WERI-Rb-1 (cell line): ENCODE data around the gene FBRSL1.

Experiments used
- DNase-seq: peaks from one replicate; pipeline ENCODE4 v3.0.0-alpha.2; 2020
- H3K27ac ChIP-seq: fragments of 250-450 bp; sonication (Bioruptor Pico); 2 replicates; pipeline ENCODE4 v1.5.1; 2020; ENCODE audit warnings: mild to moderate bottlenecking, moderate library complexity
- H3K27me3 ChIP-seq: fragments of 250-450 bp; sonication (Bioruptor Pico); 2 replicates; pipeline ENCODE4 v1.5.1; 2021; ENCODE audit warnings: mild to moderate bottlenecking, low read depth, moderate library complexity; ENCODE audit not compliant: insufficient read depth, severe bottlenecking
- H3K36me3 ChIP-seq: fragments of 250-450 bp; sonication (Bioruptor Pico); 2 replicates; pipeline ENCODE4 v1.5.1; 2020; ENCODE audit warnings: mild to moderate bottlenecking, moderate library complexity
- H3K4me3 ChIP-seq: 2 replicates; pipeline ENCODE4 v1.5.1; 2011; ENCODE audit warnings: low read depth, mild to moderate bottlenecking, control low read depth, low read length
- H3K9me3 ChIP-seq: fragments of 250-450 bp; sonication (Bioruptor Pico); 2 replicates; pipeline ENCODE4 v1.5.1; 2021; ENCODE audit warnings: mild to moderate bottlenecking, moderate library complexity; ENCODE audit not compliant: severe bottlenecking
- CTCF ChIP-seq: IDR thresholded peaks from 2 replicates; pipeline ENCODE4 v1.5.1; 2011; ENCODE audit warnings: low read depth, mild to moderate bottlenecking, control low read depth, inconsistent platforms, low read length

FBRSL1 gene

GRCh38 chr12:132466241-132467201 is 23.4 kb upstream of the FBRSL1 start:
- Histone ChIP-seq H3K4me3 (no peak overlapping the region), H3K36me3 (peaks cover 39% of the 10 kb centered on the region), H3K27ac (peak overlapping the region; percentile 76), H3K9me3 (no peaks in the 10 kb centered on the region), H3K27me3 (no peaks in the 10 kb centered on the region)
- peak; percentile 56 for DNase-seq
- no peak for TF ChIP-seq CTCF

GRCh38 chr12:132467511-132467910 is 22.4 kb upstream of the FBRSL1 start:
- Histone ChIP-seq H3K9me3 (no peaks in the 10 kb centered on the region), H3K36me3 (peaks cover 29% of the 10 kb centered on the region), H3K4me3 (no peak overlapping the region), H3K27ac (peak overlapping the region; percentile 17), H3K27me3 (no peaks in the 10 kb centered on the region)
- TF ChIP-seq CTCF, result no peak
- DNase-seq, result no peak

GRCh38 chr12:132469423-132469822 is 20.5 kb upstream of the FBRSL1 start:
- TF ChIP-seq CTCF, result no peak
- no peak overlapping the region for H3K27ac ChIP-seq
- no peak overlapping the region for H3K4me3 ChIP-seq
- no peaks in the 10 kb centered on the region for H3K27me3 ChIP-seq
- H3K9me3 ChIP-seq, result peaks cover 3% of the 10 kb centered on the region
- DNase-seq, result no peak
- peaks cover 28% of the 10 kb centered on the region for H3K36me3 ChIP-seq

GRCh38 chr12:132470397-132470796 is 19.6 kb upstream of the FBRSL1 start:
- no peaks in the 10 kb centered on the region for H3K27me3 ChIP-seq
- DNase-seq, result no peak
- TF ChIP-seq CTCF, result no peak
- H3K27ac ChIP-seq, result no peak overlapping the region
- H3K4me3 ChIP-seq, result no peak overlapping the region
- peaks cover 23% of the 10 kb centered on the region for H3K36me3 ChIP-seq
- peaks cover 3% of the 10 kb centered on the region for H3K9me3 ChIP-seq

- Histone ChIP-seq H3K27ac (no peak overlapping the region), H3K36me3 (peaks cover 23% of the 10 kb centered on the region), H3K4me3 (no peak overlapping the region), H3K27me3 (no peaks in the 10 kb centered on the region), H3K9me3 (peaks cover 5% of the 10 kb centered on the region)
- DNase-seq, result no peak
- TF ChIP-seq CTCF, result no peak
Observed at GRCh38 chr12:132471011-132471857, 18.7 kb upstream of the FBRSL1 start.
